ENCODE data around the gene BMERB1. TPM values are rescaled to one million over a fixed set of nuclear protein-coding genes. Genes with fewer than 3 reads are reported as not detected.

The BMERB1 gene
- total RNA-seq, 2 donors from 2014 or later, result 6.3 to 10.4 TPM

GRCh38 chr16:15486661-15487060, 52.3 kb downstream of the BMERB1 start:
- H3K9me3 Mint-ChIP-seq, result no peaks in the 10 kb centered on the region
- peaks cover 3% of the 10 kb centered on the region for H3K4me1 Mint-ChIP-seq
- H3K27me3 Mint-ChIP-seq (ENCODE audit: insufficient read depth), result no peaks in the 10 kb centered on the region
- Histone ChIP-seq H3K27ac (ENCODE audit: low read depth, low read length) (no peak overlapping the region), H3K36me3 (ENCODE audit: control insufficient read depth, insufficient read depth, low read length) (no peaks in the 10 kb centered on the region), H3K9ac (ENCODE audit: extremely low read depth, low read length, poor library complexity, severe bottlenecking) (no peak overlapping the region), H3K9me3 (ENCODE audit: control insufficient read depth, low read length) (no peaks in the 10 kb centered on the region), H3K27me3 (ENCODE audit: control insufficient read depth, insufficient read depth, low read length, poor library complexity, severe bottlenecking) (no peaks in the 10 kb centered on the region), H3K4me1 (ENCODE audit: control insufficient read depth, insufficient read depth, low read length) (no peaks in the 10 kb centered on the region), H3K4me3 (ENCODE audit: low read length) (no peak overlapping the region)
- H3K36me3 Mint-ChIP-seq (ENCODE audit: low read depth), result no peaks in the 10 kb centered on the region
- no peak for DNase-seq
- H3K4me3 Mint-ChIP-seq, result no peak overlapping the region
- TF ChIP-seq, protein P1, sequence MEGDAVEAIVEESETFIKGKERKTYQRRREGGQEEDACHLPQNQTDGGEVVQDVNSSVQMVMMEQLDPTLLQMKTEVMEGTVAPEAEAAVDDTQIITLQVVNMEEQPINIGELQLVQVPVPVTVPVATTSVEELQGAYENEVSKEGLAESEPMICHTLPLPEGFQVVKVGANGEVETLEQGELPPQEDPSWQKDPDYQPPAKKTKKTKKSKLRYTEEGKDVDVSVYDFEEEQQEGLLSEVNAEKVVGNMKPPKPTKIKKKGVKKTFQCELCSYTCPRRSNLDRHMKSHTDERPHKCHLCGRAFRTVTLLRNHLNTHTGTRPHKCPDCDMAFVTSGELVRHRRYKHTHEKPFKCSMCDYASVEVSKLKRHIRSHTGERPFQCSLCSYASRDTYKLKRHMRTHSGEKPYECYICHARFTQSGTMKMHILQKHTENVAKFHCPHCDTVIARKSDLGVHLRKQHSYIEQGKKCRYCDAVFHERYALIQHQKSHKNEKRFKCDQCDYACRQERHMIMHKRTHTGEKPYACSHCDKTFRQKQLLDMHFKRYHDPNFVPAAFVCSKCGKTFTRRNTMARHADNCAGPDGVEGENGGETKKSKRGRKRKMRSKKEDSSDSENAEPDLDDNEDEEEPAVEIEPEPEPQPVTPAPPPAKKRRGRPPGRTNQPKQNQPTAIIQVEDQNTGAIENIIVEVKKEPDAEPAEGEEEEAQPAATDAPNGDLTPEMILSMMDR (conservative IDR thresholded peaks at IDR 0.05), result no peak
- H3K27ac Mint-ChIP-seq, result no peak overlapping the region
- WGBS, 2 experiments (ENCODE audit: insufficient coverage in 1 of 2, insufficient read length in 1 of 2), result 100% methylated on average over 1 of the region's 1 CpG; no CpG with 5 or more reads in 1 of the 2 experiments

- H3K4me3 Mint-ChIP-seq, result no peak overlapping the region
- no peak overlapping the region for H3K9ac ChIP-seq (ENCODE audit: extremely low read depth, low read length, poor library complexity, severe bottlenecking)
- no peaks in the 10 kb centered on the region for H3K36me3 ChIP-seq (ENCODE audit: control insufficient read depth, insufficient read depth, low read length)
- H3K27ac ChIP-seq (ENCODE audit: low read depth, low read length), result no peak overlapping the region
- H3K27ac Mint-ChIP-seq, result no peak overlapping the region
- no peaks in the 10 kb centered on the region for H3K27me3 Mint-ChIP-seq (ENCODE audit: insufficient read depth)
- H3K27me3 ChIP-seq (ENCODE audit: control insufficient read depth, insufficient read depth, low read length, poor library complexity, severe bottlenecking), result no peaks in the 10 kb centered on the region
- no peaks in the 10 kb centered on the region for H3K4me1 ChIP-seq (ENCODE audit: control insufficient read depth, insufficient read depth, low read length)
- no peaks in the 10 kb centered on the region for H3K9me3 ChIP-seq (ENCODE audit: control insufficient read depth, low read length)
- DNase-seq, result no peak
- TF ChIP-seq, protein P1 (conservative IDR thresholded peaks at IDR 0.05), result no peak
- no peak overlapping the region for H3K4me3 ChIP-seq (ENCODE audit: low read length)
- H3K4me1 Mint-ChIP-seq, result peaks cover 3% of the 10 kb centered on the region
- WGBS, 2 experiments (ENCODE audit: insufficient coverage in 1 of 2, insufficient read length in 1 of 2), result 92 to 95% methylated on average over 6 to 12 of the region's 12 CpGs
- no peaks in the 10 kb centered on the region for H3K9me3 Mint-ChIP-seq
- no peaks in the 10 kb centered on the region for H3K36me3 Mint-ChIP-seq (ENCODE audit: low read depth)
These were observed 53.2 kb downstream of the BMERB1 start for GRCh38 chr16:15487336-15488284.

DNA sequence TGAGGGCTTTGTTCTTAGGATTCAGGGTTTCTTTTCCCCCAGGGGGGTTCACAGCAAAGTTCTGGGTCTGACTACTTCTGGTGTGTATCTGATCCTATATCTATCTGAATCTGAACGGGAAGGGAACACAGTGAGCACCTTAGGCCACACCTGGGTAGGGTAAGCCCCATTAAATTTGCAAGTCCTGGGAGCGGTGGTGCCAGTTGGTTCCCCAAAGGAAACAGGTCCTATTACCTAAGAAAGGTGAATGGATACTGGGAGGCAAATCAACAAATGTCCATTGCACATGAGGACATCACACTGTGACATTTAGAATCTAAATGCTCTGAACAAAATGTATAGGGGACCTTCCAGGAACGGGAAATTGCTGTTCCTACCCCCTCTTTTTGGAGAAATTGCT, 54.6 kb downstream of the BMERB1 start:
- no peaks in the 10 kb centered on the region for H3K36me3 Mint-ChIP-seq (ENCODE audit: low read depth)
- H3K27me3 Mint-ChIP-seq (ENCODE audit: insufficient read depth), result no peaks in the 10 kb centered on the region
- TF ChIP-seq, protein P1 (conservative IDR thresholded peaks at IDR 0.05), result no peak
- no peak for DNase-seq
- Histone ChIP-seq H3K27me3 (ENCODE audit: control insufficient read depth, insufficient read depth, low read length, poor library complexity, severe bottlenecking) (no peaks in the 10 kb centered on the region), H3K4me1 (ENCODE audit: control insufficient read depth, insufficient read depth, low read length) (no peaks in the 10 kb centered on the region), H3K4me3 (ENCODE audit: low read length) (no peak overlapping the region), H3K36me3 (ENCODE audit: control insufficient read depth, insufficient read depth, low read length) (no peaks in the 10 kb centered on the region), H3K27ac (ENCODE audit: low read depth, low read length) (no peak overlapping the region), H3K9ac (ENCODE audit: extremely low read depth, low read length, poor library complexity, severe bottlenecking) (no peak overlapping the region), H3K9me3 (ENCODE audit: control insufficient read depth, low read length) (no peaks in the 10 kb centered on the region)
- no peak overlapping the region for H3K27ac Mint-ChIP-seq
- peaks cover 3% of the 10 kb centered on the region for H3K4me1 Mint-ChIP-seq
- no peaks in the 10 kb centered on the region for H3K9me3 Mint-ChIP-seq
- no peak overlapping the region for H3K4me3 Mint-ChIP-seq
- 76 to 88% methylated on average over 3 of the region's 3 CpGs for WGBS, 2 experiments (ENCODE audit: insufficient coverage in 1 of 2, insufficient read length in 1 of 2)
